MM.1S (cell line): Measurements from ENCODE around the gene HS1BP3.

Experiments
- EZH2 ChIP-seq: fragments of 300-600 bp; sonication (generic); optimal IDR thresholded peaks from 2 replicates; pipeline ENCODE3; 2017; ENCODE audit warnings: low read depth, mild to moderate bottlenecking, antibody characterized with exemption, low read length, mixed read lengths
- TF ChIP-seq, protein P1 (sequence below): fragments of 300-600 bp; sonication (generic); IDR thresholded peaks from 2 replicates; pipeline ENCODE4 v1.5.1; 2016; ENCODE audit warnings: antibody characterized with exemption, low read length, mixed read lengths

DNA sequence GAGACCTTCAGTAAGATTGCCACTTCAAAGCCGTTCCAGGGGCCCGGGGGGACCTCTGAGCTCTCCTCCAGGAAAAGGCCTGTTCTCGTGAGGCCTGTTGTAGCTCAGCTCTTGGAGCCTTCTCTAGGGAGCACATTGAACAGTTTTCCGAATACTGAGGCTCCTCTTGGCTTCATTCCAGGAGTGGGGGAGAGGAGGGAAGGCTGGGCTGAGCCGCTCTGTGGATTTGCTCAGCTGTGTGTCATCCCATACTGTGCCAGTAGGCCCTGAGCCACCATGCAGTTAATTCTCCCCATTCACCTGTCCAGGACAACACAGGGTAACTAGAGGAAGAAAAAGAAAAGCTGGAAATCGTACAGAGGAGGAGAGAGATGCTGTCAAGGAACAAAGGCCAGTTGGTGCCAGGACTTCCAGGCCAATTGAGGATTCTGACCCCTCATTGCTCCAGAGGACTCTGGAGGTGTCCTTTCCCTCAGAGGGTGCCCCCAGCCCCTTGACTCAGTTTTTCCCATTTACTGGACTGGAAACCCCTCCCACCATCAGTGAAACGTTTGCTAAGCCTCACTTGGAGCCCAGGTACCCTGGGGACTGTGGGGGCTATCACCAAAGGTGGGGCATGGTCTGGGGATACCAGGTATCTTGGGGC lies 41.4 kb downstream of the HS1BP3 start:
- TF ChIP-seq, protein P1, sequence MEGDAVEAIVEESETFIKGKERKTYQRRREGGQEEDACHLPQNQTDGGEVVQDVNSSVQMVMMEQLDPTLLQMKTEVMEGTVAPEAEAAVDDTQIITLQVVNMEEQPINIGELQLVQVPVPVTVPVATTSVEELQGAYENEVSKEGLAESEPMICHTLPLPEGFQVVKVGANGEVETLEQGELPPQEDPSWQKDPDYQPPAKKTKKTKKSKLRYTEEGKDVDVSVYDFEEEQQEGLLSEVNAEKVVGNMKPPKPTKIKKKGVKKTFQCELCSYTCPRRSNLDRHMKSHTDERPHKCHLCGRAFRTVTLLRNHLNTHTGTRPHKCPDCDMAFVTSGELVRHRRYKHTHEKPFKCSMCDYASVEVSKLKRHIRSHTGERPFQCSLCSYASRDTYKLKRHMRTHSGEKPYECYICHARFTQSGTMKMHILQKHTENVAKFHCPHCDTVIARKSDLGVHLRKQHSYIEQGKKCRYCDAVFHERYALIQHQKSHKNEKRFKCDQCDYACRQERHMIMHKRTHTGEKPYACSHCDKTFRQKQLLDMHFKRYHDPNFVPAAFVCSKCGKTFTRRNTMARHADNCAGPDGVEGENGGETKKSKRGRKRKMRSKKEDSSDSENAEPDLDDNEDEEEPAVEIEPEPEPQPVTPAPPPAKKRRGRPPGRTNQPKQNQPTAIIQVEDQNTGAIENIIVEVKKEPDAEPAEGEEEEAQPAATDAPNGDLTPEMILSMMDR = no peak
- no peak for TF ChIP-seq EZH2
